ENCODE data around the gene MTOR. TPM values are rescaled to one million over a fixed set of nuclear protein-coding genes. Genes with fewer than 3 reads are reported as not detected.

The MTOR gene
- polyA plus RNA-seq, 1 of the 3 experiments (the other 2 are of a cell fraction): 20.9 TPM

DNA sequence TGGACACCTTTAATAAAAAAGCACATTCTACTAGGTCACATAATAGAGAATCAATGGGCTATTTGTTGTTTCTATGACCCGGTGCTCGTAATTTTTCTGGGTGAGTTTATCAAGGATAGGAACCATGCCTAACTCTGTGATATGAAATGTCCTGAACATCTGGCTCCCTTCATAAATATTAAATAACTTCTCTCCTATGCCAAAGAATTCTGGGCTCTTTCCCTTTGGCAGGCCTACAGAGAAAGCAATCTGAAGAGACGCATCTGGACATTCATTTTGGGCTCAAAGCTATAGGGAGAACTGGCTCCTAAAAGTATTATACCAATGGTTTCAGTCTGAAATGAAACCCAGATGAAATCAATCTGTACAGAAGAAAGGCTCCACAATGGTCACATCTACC, 112.0 kb downstream of the MTOR start:
- peaks cover 4 to 22% of the 10 kb centered on the region in 2 experiments; a peak in 2 of 4 replicates for H3K4me1 ChIP-seq (ENCODE audit: control insufficient read depth in 1 of 2, insufficient read depth in 2 of 2, low read depth in 1 of 2, low read length in 1 of 2)
- H3K9me2 ChIP-seq: no peaks in the 10 kb centered on the region
- H3K9ac ChIP-seq: no peak overlapping the region
- WGBS (ENCODE audit: low lambda C conversion rate): 98% methylated on average over 3 of the region's 3 CpGs
- no peaks in the 10 kb centered on the region for H3K79me2 ChIP-seq (ENCODE audit: insufficient read depth)
- TF ChIP-seq POLR2AphosphoS5 (IDR thresholded peaks at IDR 0.05; ENCODE audit: low read depth, low read length) (no peak), SIN3A (IDR thresholded peaks at IDR 0.05; ENCODE audit: borderline replicate concordance, low read depth, low read length) (no peak), RXRA (IDR thresholded peaks at IDR 0.05; ENCODE audit: borderline replicate concordance, low read depth) (no peak), RAD21 (IDR thresholded peaks at IDR 0.05; ENCODE audit: low read length) (no peak), GABPA (IDR thresholded peaks at IDR 0.05; ENCODE audit: low read depth) (no peak), JUND (IDR thresholded peaks at IDR 0.05) (no peak), MEF2A (IDR thresholded peaks at IDR 0.05; ENCODE audit: borderline replicate concordance, low read depth) (no peak), RFX5 (IDR thresholded peaks at IDR 0.05; ENCODE audit: low read length) (no peak), GATA2 (CRISPR knock-in tag; IDR thresholded peaks at IDR 0.05) (no peak), SMC3 (IDR thresholded peaks at IDR 0.05; ENCODE audit: low read depth, low read length) (no peak), ZBTB33 (IDR thresholded peaks at IDR 0.05; ENCODE audit: borderline replicate concordance, low read depth) (no peak), MAX (IDR thresholded peaks at IDR 0.05; ENCODE audit: low read depth) (no peak), MXI1 (IDR thresholded peaks at IDR 0.05; ENCODE audit: low read depth, low read length) (no peak), NRF1 (IDR thresholded peaks at IDR 0.05; ENCODE audit: low read depth, low read length) (no peak), TAF1 (IDR thresholded peaks at IDR 0.05; ENCODE audit: borderline replicate concordance, low read depth, low read length) (no peak)
- TF ChIP-seq, protein P1, sequence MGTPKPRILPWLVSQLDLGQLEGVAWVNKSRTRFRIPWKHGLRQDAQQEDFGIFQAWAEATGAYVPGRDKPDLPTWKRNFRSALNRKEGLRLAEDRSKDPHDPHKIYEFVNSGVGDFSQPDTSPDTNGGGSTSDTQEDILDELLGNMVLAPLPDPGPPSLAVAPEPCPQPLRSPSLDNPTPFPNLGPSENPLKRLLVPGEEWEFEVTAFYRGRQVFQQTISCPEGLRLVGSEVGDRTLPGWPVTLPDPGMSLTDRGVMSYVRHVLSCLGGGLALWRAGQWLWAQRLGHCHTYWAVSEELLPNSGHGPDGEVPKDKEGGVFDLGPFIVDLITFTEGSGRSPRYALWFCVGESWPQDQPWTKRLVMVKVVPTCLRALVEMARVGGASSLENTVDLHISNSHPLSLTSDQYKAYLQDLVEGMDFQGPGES (IDR thresholded peaks at IDR 0.05; ENCODE audit: low read depth, low read length): no peak
- H3K4me3 ChIP-seq (ENCODE audit: low read depth in 2 of 2, low read length in 1 of 2): no peak overlapping the region
- no peak overlapping the region for H3K27ac ChIP-seq (ENCODE audit: low read depth in 2 of 2, low read length in 1 of 2)
- POLR2A ChIA-PET: no interaction called here
- no peaks in the 10 kb centered on the region for H4K20me1 ChIP-seq (ENCODE audit: insufficient read depth)
- peaks cover 21 to 42% of the 10 kb centered on the region in 2 experiments for H3K36me3 ChIP-seq (replicated peaks in 1 of 2; ENCODE audit: control insufficient read depth in 1 of 2, insufficient read depth in 2 of 2, low read length in 1 of 2)
- H3K9me3 ChIP-seq: no peaks in the 10 kb centered on the region
- DNase-seq: no peak
- H3F3A ChIP-seq (replicated peaks; ENCODE audit: insufficient read depth): peaks cover 14% of the 10 kb centered on the region
- no peak overlapping the region for H3K4me2 ChIP-seq
- no peaks in the 10 kb centered on the region for H3K27me3 ChIP-seq (ENCODE audit: insufficient read depth)
- no peak overlapping the region for H2AFZ ChIP-seq (ENCODE audit: low read depth)
- CTCF ChIA-PET: no interaction called here
